GM18526 (cell line): ENCODE measurements around the gene PTCSC3.

Experiments
- POLR2A ChIP-seq: IDR thresholded peaks from 3 replicates; pipeline ENCODE4 v1.6.1; 2011; ENCODE audit not compliant: insufficient read length; ENCODE audit errors: extremely low read depth

PTCSC3 gene

GRCh38 chr14:36176524-36176923 lies at the start of gene PTCSC3:
TSS of gene PTCSC3 (minus strand) at chr14:36176722.
- no peak for TF ChIP-seq POLR2A

- no peak for TF ChIP-seq POLR2A
These were observed 49.6 kb upstream of the PTCSC3 start for GRCh38 chr14:36226164-36226563.

- TF ChIP-seq POLR2A, result no peak
These were observed 47.7 kb upstream of the PTCSC3 start for GRCh38 chr14:36224176-36224575.

GRCh38 chr14:36223558-36223957 lies 47.0 kb upstream of the PTCSC3 start:
- no peak for TF ChIP-seq POLR2A

GRCh38 chr14:36222952-36223468 lies 46.5 kb upstream of the PTCSC3 start:
- no peak for TF ChIP-seq POLR2A

GRCh38 chr14:36222337-36222736 lies 45.8 kb upstream of the PTCSC3 start:
- TF ChIP-seq POLR2A, result no peak

- TF ChIP-seq POLR2A, result no peak
These were observed 44.6 kb upstream of the PTCSC3 start for GRCh38 chr14:36221112-36221511.

- no peak for TF ChIP-seq POLR2A
These were observed 41.2 kb upstream of the PTCSC3 start for GRCh38 chr14:36217732-36218131.

GRCh38 chr14:36217027-36217426 lies 40.5 kb upstream of the PTCSC3 start:
- TF ChIP-seq POLR2A, result no peak

- no peak for TF ChIP-seq POLR2A
These were observed 38.7 kb upstream of the PTCSC3 start for GRCh38 chr14:36215217-36215598.

- TF ChIP-seq POLR2A, result no peak
These were observed 38.1 kb upstream of the PTCSC3 start for GRCh38 chr14:36214476-36215216.

GRCh38 chr14:36212987-36213386 lies 36.5 kb upstream of the PTCSC3 start:
- TF ChIP-seq POLR2A, result no peak

- no peak for TF ChIP-seq POLR2A
These were observed 36.1 kb upstream of the PTCSC3 start for GRCh38 chr14:36212577-36212976.

- TF ChIP-seq POLR2A, result no peak
These were observed 32.3 kb upstream of the PTCSC3 start for GRCh38 chr14:36208690-36209278.

GRCh38 chr14:36207500-36207899 lies 31.0 kb upstream of the PTCSC3 start:
- TF ChIP-seq POLR2A, result no peak

- no peak for TF ChIP-seq POLR2A
These were observed 28.0 kb upstream of the PTCSC3 start for GRCh38 chr14:36204461-36205073.
